GM19023 (cell line): ENCODE results near the gene HPSE2.
"Not testable (repeated sequence)": the region's sequence is repeated elsewhere in the genome, so short reads cannot be mapped to it uniquely, and the experiment has no call there.

ENCODE experiments used
- ATAC-seq: cut with Tn5 transposase; IDR thresholded peaks from one replicate; pipeline ENCODE4 v1.9.1; 2021; ENCODE audit warnings: mild to moderate bottlenecking, moderate library complexity; ENCODE audit not compliant: unreplicated experiment

Gene HPSE2

DNA sequence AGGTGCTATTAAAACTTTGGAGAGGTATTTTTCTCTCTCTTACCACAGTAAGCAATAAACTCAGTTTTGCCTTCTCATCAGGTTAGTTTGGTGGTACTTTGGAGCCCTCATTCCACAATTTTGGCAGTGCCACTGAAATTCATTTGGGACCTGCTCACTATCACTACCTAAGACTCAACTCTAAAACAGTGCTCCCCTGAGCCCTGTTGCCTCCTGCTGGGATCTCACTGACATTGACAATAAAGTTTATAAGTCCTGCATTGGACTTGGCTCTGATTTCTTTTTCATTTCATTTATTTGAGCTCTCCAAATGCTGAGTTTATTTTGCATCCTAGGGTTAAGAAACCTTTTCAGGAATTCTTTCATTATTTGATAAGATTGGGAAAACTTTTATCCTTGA is 658.1 kb downstream of the HPSE2 start:
- no peak for ATAC-seq

GRCh38 chr10:98577168-98577567 is 658.5 kb downstream of the HPSE2 start:
- ATAC-seq: no peak

DNA sequence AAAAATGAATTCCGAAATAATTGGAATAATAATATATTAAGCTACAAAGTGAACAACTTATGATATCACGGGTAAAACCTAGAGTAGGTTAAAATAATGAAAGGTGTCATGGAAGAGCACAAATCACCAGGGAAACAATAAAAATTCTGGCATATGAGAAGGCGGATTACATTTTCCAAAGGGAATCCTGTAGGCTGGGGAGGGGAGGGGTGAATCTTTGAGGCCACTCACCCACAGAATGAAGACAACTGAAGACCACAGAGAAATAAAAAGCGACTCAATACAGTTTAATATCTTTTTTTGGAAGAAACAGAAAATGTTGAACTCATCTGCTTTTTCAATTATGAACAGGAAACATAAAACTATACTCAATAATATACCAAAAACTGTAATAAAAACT is 659.6 kb downstream of the HPSE2 start:
- no peak for ATAC-seq

DNA sequence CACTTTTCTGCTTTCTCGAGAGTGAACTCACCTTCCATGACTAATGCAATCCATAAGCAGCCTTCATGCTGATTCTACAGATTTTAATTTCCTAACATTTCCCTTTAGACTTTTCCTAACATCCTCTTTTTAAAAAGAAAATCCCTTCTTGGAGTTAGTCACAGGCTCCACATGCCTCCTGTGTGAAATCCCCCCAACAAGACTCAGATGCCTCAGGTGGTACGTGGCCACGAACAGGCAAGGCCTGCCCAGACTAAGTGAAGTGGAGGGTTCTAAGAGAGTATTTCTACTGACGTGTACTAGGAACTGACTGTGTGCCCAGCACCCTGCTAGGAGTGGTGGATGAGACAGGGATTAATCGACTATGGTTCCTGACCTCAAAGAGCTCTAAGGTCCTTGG is 663.1 kb downstream of the HPSE2 start:
- ATAC-seq: no peak

- ATAC-seq: no peak
Observed at GRCh38 chr10:98570834-98571233, 664.8 kb downstream of the HPSE2 start.

GRCh38 chr10:98569853-98570252 is 665.8 kb downstream of the HPSE2 start:
- ATAC-seq: no peak

- no peak for ATAC-seq
Observed at GRCh38 chr10:98568551-98568950, 667.1 kb downstream of the HPSE2 start.

DNA sequence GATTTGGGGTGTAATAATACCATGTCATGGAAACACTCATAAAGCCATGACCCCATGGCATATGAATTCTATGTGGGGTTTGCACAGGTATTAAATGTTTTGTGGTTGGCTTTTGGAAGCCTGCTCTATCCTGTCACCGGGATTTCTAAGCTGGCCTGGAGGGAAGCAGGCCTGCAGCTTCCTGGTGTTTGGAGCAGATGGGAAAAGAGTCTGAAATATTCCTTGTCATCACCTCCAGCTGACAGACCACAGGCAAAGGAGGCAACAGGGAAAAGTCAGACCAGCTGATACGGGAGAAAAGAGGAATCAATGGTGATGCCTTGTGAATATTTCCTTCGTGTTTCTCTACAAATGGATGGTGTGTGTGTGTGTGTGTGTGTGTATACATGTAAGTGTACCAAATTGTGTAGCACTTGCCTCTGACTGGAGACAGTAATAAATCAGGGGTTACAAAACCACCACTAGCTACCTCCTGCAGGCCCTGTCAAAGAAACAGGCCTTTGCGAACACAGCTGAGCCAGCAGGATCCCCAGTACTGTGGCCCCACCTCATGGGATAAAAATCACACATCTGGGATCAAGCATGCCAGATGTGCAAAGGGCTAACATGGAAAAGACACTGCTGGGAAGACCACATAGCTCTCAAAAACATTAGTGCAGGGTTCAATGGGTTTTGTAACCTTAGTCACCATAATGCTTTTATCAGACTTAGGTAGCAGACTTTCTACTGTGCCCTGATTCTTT is 668.1 kb downstream of the HPSE2 start:
- no peak for ATAC-seq

DNA sequence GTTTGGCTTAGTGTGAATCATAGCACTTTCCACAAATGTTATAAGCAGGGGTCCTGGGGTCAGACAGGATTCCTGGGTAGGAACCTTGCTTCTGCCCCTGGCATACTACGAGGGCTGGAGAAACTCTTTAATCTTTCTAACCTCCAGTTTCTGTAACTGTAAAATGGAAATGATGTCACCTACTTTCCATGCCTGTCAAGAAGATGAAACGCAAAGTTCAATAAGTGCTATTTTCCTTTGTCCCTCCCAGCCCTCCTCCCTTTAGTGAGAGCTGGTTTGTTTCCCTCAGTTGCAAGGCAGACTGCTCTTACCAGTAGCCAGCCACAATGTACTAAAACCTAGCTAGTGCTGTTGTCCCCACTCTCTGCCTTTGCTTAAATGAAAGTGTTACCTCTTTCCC is 671.8 kb downstream of the HPSE2 start:
- ATAC-seq: no peak

- no peak for ATAC-seq
Observed at GRCh38 chr10:98560565-98560964, 675.1 kb downstream of the HPSE2 start.

GRCh38 chr10:98556061-98556460 is 679.6 kb downstream of the HPSE2 start:
- ATAC-seq: no peak

GRCh38 chr10:98555021-98555619 is 680.5 kb downstream of the HPSE2 start:
- no peak for ATAC-seq

- ATAC-seq: not testable (repeated sequence)
Observed at GRCh38 chr10:98541561-98541960, 694.1 kb downstream of the HPSE2 start.

- no peak for ATAC-seq
Observed at GRCh38 chr10:98539578-98539977, 696.1 kb downstream of the HPSE2 start.

GRCh38 chr10:98538472-98538871 is 697.2 kb downstream of the HPSE2 start:
- no peak for ATAC-seq

- no peak for ATAC-seq
Observed at GRCh38 chr10:98536551-98536950, 699.1 kb downstream of the HPSE2 start.

GRCh38 chr10:98533746-98534445 is 701.8 kb downstream of the HPSE2 start:
- ATAC-seq: no peak

- ATAC-seq: no peak
Observed at GRCh38 chr10:98533241-98533640, 702.4 kb downstream of the HPSE2 start.

- ATAC-seq: no peak
Observed at GRCh38 chr10:98528805-98529183, 706.9 kb downstream of the HPSE2 start.

GRCh38 chr10:98528166-98528804 is 707.4 kb downstream of the HPSE2 start:
- no peak for ATAC-seq

DNA sequence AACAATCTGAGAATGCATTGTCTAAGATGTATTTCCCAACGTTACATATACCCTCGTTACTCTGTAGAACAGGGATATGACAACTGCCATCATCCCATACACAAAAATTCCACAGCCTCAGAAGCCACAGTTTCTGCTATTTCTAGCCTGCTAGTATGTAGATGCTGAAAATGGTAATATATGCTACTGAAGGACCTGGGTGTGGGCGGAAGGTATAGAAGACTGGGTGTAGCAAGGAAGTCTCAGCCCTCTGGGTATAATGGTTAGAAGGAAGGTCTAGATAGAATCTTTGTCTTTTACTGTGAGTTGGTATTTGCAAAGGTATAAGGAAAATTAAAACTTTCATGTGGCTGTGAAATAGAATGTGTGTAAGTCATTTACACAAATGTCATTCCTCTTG is 709.7 kb downstream of the HPSE2 start:
- ATAC-seq: no peak

DNA sequence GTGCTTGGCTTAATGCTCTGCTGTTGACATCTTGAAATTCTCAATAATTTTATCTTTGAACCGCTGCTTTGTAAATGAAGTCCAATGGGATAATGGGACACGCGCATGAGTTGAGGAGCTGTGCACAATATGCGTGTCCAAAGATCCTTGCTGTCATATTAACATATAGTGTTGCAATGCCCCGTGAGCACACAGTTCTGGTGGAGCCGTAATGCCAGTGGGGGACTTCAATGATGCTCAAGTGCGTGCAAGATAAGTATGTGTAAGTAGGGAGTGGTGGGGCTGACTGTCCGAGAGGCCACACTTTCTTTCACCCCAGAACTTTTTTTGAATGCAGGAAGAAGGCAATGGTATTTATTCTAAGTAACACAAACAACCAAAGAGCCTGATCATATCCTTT is 711.5 kb downstream of the HPSE2 start:
- no peak for ATAC-seq
